Retinal pigment epithelial cell (primary cell): Measurements from ENCODE around the gene EVA1A.

Experiments used
- DNase-seq: peaks from one replicate; pipeline ENCODE4 v3.0.0-alpha.2; 2010; ENCODE audit warnings: low read depth
- H3K4me3 ChIP-seq: 2 replicates; pipeline ENCODE4 v1.5.1; 2011; ENCODE audit warnings: mild to moderate bottlenecking, low read length, control low read depth, moderate library complexity
- CTCF ChIP-seq: conservative IDR thresholded peaks from 2 replicates; pipeline ENCODE4 v1.5.1; 2011; ENCODE audit warnings: low read depth, low read length, control low read depth, inconsistent platforms

EVA1A gene

GRCh38 chr2:75503048-75503607 is 57.6 kb downstream of the EVA1A start:
- no peak for TF ChIP-seq CTCF
- peak; percentile 46 for DNase-seq
- H3K4me3 ChIP-seq, result no peak overlapping the region

GRCh38 chr2:75500633-75501032 is 60.1 kb downstream of the EVA1A start:
- no peak for TF ChIP-seq CTCF
- H3K4me3 ChIP-seq, result no peak overlapping the region
- peak; percentile 37 for DNase-seq

GRCh38 chr2:75499534-75499933 is 61.2 kb downstream of the EVA1A start:
- TF ChIP-seq CTCF, result no peak
- H3K4me3 ChIP-seq, result no peak overlapping the region
- DNase-seq, result no peak

GRCh38 chr2:75498907-75499306 is 61.8 kb downstream of the EVA1A start:
- no peak for TF ChIP-seq CTCF
- H3K4me3 ChIP-seq, result no peak overlapping the region
- DNase-seq, result no peak

GRCh38 chr2:75497256-75497655 is 63.5 kb downstream of the EVA1A start:
- no peak for TF ChIP-seq CTCF
- no peak for DNase-seq
- no peak overlapping the region for H3K4me3 ChIP-seq

- DNase-seq, result no peak
- TF ChIP-seq CTCF, result no peak
These were observed 64.9 kb downstream of the EVA1A start for GRCh38 chr2:75495862-75496261.

GRCh38 chr2:75494137-75494769 is 66.5 kb downstream of the EVA1A start:
- no peak overlapping the region for H3K4me3 ChIP-seq
- no peak for DNase-seq
- TF ChIP-seq CTCF, result no peak

More at GRCh38 chr2:75495862-75496261, 64.9 kb downstream of the EVA1A start:
- no peak overlapping the region for H3K4me3 ChIP-seq
